Measurements from ENCODE around the gene HDDC2. TPM values are rescaled to one million over a fixed set of nuclear protein-coding genes. Genes with fewer than 3 reads are reported as not detected.

Gene HDDC2
- total and polyA plus RNA-seq, 9 of the 15 experiments (the other 6 are each of a cell fraction or from before 2014, with no cell fraction given) = 194 to 632 (median 294) TPM

GRCh38 chr6:125273251-125273650 lies 28.5 kb downstream of the HDDC2 start:
- FAIRE-seq (no peak), ATAC-seq (peak; percentile 7; the same call in 1 of the 3 replicates), DNase-seq (ENCODE audit: extremely low read depth in 1 of 4, low spot score in 3 of 4) (no peak)
- H3K27me3 ChIP-seq (ENCODE audit: control insufficient read depth in 2 of 2, insufficient read depth in 2 of 2, low read length in 2 of 2) = no peaks in the 10 kb centered on the region
- no TSS peak for BruUV-seq (replicated peaks)
- H3K4me3 ChIP-seq = no peak overlapping the region
- 0 out of 2 replicates have a peak, but pooled peaks cover 3% of the 10 kb centered on the region for H4K20me1 ChIP-seq (replicated peaks; ENCODE audit: control insufficient read depth, insufficient read depth, low read length)
- CTCF ChIA-PET (ENCODE audit: low intra/inter-chr PET ratio) = no interaction called here
- H3K36me3 ChIP-seq (ENCODE audit: control insufficient read depth, insufficient read depth, low read length) = peaks cover 67% of the 10 kb centered on the region
- H3K4me2 ChIP-seq (ENCODE audit: insufficient read depth, low read length) = no peak overlapping the region
- no peak overlapping the region for H2AFZ ChIP-seq (ENCODE audit: low read depth, low read length)
- 92% methylated on average over 8 of the region's 8 CpGs for WGBS (ENCODE audit: insufficient coverage, low coverage, missing lambda C conversion rate)
- no peak overlapping the region for H3K27ac ChIP-seq (ENCODE audit: extremely low read depth, low read depth, low read length)
- no peaks in the 10 kb centered on the region for H3K4me1 ChIP-seq (replicated peaks in 1 of 2; ENCODE audit: control insufficient read depth in 2 of 2, insufficient read depth in 2 of 2, low read length in 2 of 2)
- intact Hi-C loops (cut with micrococcal nuclease) (no loop called here), in situ Hi-C loops (cut with MboI) (no loop called here)
- no peaks in the 10 kb centered on the region for H3K9me1 ChIP-seq (ENCODE audit: control insufficient read depth, insufficient read depth, low read length)
- POLR2A ChIA-PET = interaction anchor here (0.6 to 1.6 kb wide), 3 partner anchors 9 to 700 kb away, joined by 3 to 5 read pairs (median 4); no protein-coding TSS in a partner anchor
- peaks cover under 1% of the 10 kb centered on the region; the same call in 1 of the 3 replicates for H3K79me2 ChIP-seq (ENCODE audit: control insufficient read depth, insufficient read depth, low read length)
- H3K9ac ChIP-seq (ENCODE audit: insufficient read depth in 1 of 2, low read depth in 2 of 2, low read length in 2 of 2) = no peak overlapping the region
- H3K9me3 ChIP-seq (replicated peaks; ENCODE audit: control insufficient read depth, insufficient read depth, low read depth, low read length) = no peaks in the 10 kb centered on the region
- no peak for TF ChIP-seq ZKSCAN3 (CRISPR knock-in tag; IDR thresholded peaks at IDR 0.05)
- TF ChIP-seq MEIS2 (IDR thresholded peaks at IDR 0.05; ENCODE audit: partially characterized antibody) = no peak
- no peak for TF ChIP-seq PTBP1 (IDR thresholded peaks at IDR 0.05; ENCODE audit: low read depth, low read length)
- TF ChIP-seq, protein P1, sequence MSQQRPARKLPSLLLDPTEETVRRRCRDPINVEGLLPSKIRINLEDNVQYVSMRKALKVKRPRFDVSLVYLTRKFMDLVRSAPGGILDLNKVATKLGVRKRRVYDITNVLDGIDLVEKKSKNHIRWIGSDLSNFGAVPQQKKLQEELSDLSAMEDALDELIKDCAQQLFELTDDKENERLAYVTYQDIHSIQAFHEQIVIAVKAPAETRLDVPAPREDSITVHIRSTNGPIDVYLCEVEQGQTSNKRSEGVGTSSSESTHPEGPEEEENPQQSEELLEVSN (IDR thresholded peaks at IDR 0.05; ENCODE audit: borderline replicate concordance in 1 of 2, extremely low read depth in 1 of 2, insufficient read depth in 1 of 2, insufficient read length in 1 of 2, low read depth in 1 of 2, low read length in 1 of 2, poor library complexity in 1 of 2, severe bottlenecking in 1 of 2) = no peak
- no peak for TF ChIP-seq ATF6 (CRISPR knock-in tag; IDR thresholded peaks at IDR 0.05)
- TF ChIP-seq FOXK2 (conservative IDR thresholded peaks at IDR 0.05 in 1 of 2, IDR thresholded peaks at IDR 0.05 in 1 of 2; ENCODE audit: low read depth in 2 of 2) = no peak
- TF ChIP-seq CUX1 (CRISPR knock-in tag; IDR thresholded peaks at IDR 0.05) = no peak
- TF ChIP-seq, protein P2, sequence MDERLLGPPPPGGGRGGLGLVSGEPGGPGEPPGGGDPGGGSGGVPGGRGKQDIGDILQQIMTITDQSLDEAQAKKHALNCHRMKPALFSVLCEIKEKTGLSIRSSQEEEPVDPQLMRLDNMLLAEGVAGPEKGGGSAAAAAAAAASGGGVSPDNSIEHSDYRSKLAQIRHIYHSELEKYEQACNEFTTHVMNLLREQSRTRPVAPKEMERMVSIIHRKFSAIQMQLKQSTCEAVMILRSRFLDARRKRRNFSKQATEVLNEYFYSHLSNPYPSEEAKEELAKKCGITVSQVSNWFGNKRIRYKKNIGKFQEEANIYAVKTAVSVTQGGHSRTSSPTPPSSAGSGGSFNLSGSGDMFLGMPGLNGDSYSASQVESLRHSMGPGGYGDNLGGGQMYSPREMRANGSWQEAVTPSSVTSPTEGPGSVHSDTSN (CRISPR knock-in tag; IDR thresholded peaks at IDR 0.05; ENCODE audit: low read depth) = no peak
- TF ChIP-seq, protein P2 (tag; conservative IDR thresholded peaks at IDR 0.05; ENCODE audit: low read depth) = no peak
- TF ChIP-seq ARID2 (IDR thresholded peaks at IDR 0.05) = no peak
- no peak for TF ChIP-seq MAFG (tag; conservative IDR thresholded peaks at IDR 0.05)
